HepG2 (cell line): Measurements from ENCODE around the gene SMIM14. TPM values are rescaled to one million over a fixed set of nuclear protein-coding genes. Genes with fewer than 3 reads are reported as not detected.

ENCODE experiments used
- ATAC-seq: fragments of 200-7000 bp; cut with Tn5 transposase; 3 replicates; pipeline ENCODE4 v1.9.1; 2020; ENCODE audit warnings: mild to moderate bottlenecking, moderate library complexity
- BruUV-seq: library from RNA; stranded (reverse); fragments of 400-500 nt; replicated peaks from 2 replicates; lab custom pipeline; 2021; lab: Mats Ljungman, UMichigan
- CTCF ChIA-PET: fragments of 300-600 bp; formaldehyde crosslinking; extraction: SDS; loops from one replicate; lab custom pipeline; 2021; ENCODE audit warnings: low total read pairs, inconsistent platforms, low intra/inter-chr PET ratio; lab: Yijun Ruan, JAX
- POLR2A ChIA-PET: fragments of 350-600 bp; sonication (Branson Sonifier 250); formaldehyde crosslinking; loops from one replicate; lab custom pipeline; 2020; ENCODE audit warnings: antibody characterized with exemption, inconsistent platforms; lab: Yijun Ruan, JAX
- DNase-seq: peaks from one replicate; pipeline ENCODE4 v3.0.0-alpha.2; 2015; ENCODE audit warnings: low spot score
- FAIRE-seq: peaks from 3 replicates; lab custom pipeline; 2011; peaks lifted over from hg19 to GRCh38; lab: Jason Lieb, UNC
- H2AFZ ChIP-seq: one replicate; pipeline ENCODE4 v1.6.1; 2011; ENCODE audit warnings: low read length, inconsistent platforms
- H3K27ac ChIP-seq: fragments of 300-600 bp; 3 replicates; pipeline ENCODE4 v1.8.0; 2011; ENCODE audit warnings: mixed run types, mild to moderate bottlenecking, mixed read lengths, low read length, inconsistent platforms; ENCODE audit not compliant: insufficient read depth; ENCODE audit errors: extremely low read length
- H3K27me3 ChIP-seq, 2 experiments: fragments of 200-600 bp in 1 of 2; 2 replicates in 1 of 2; 3 replicates in 1 of 2; pipeline versions ENCODE4 v1.6.0 to v1.8.0; 2011; ENCODE audit warnings: low read length in 2 of 2, mild to moderate bottlenecking in 2 of 2, moderate library complexity in 2 of 2, inconsistent platforms in 1 of 2; ENCODE audit not compliant: insufficient read depth in 2 of 2, control insufficient read depth in 1 of 2
- H3K36me3 ChIP-seq, 2 experiments: fragments of 200-600 bp in 1 of 2; replicated peaks in 1 of 2; 2 replicates in 1 of 2; 3 replicates in 1 of 2; pipeline versions ENCODE4 v1.5.1 to v1.8.0; 2011; ENCODE audit warnings: low read length in 2 of 2, inconsistent platforms in 1 of 2; ENCODE audit not compliant: insufficient read depth in 2 of 2, control insufficient read depth in 1 of 2
- H3K4me1 ChIP-seq: 2 replicates; pipeline ENCODE4 v1.5.1; 2012; ENCODE audit warnings: low read length, inconsistent platforms; ENCODE audit not compliant: insufficient read depth
- H3K4me2 ChIP-seq: 2 replicates; pipeline ENCODE4 v1.6.0; 2011; ENCODE audit warnings: low read depth, low read length, inconsistent platforms
- H3K4me3 ChIP-seq, 3 experiments: fragments of 200-600 bp in 1 of 3; sonication (generic), shearing (Covaris generic) in 1 of 3; replicated peaks in 1 of 3; 2 replicates each; pipeline ENCODE4 v1.5.1; 2011 to 2016; ENCODE audit warnings: low read length in 3 of 3, inconsistent platforms in 2 of 3, low read depth in 2 of 3, mild to moderate bottlenecking in 2 of 3, control low read depth in 1 of 3, mixed read lengths in 1 of 3; ENCODE audit not compliant: insufficient read depth in 1 of 3
- H3K79me2 ChIP-seq: one replicate; pipeline ENCODE4 v1.6.1; 2011; ENCODE audit warnings: low read length, inconsistent platforms; ENCODE audit not compliant: insufficient read depth
- H3K9ac ChIP-seq: 2 replicates; pipeline ENCODE4 v1.6.0; 2011; ENCODE audit warnings: mild to moderate bottlenecking, low read depth, low read length, inconsistent platforms; ENCODE audit not compliant: insufficient read depth
- H3K9me3 ChIP-seq: 2 replicates; pipeline ENCODE4 v1.5.1; 2012; ENCODE audit warnings: mild to moderate bottlenecking, low read length
- H4K20me1 ChIP-seq: 2 replicates; pipeline ENCODE4 v1.6.0; 2011; ENCODE audit warnings: inconsistent platforms, mild to moderate bottlenecking, low read length, moderate library complexity; ENCODE audit not compliant: insufficient read depth
- CBX2 ChIP-seq, 2 experiments: fragments of 200-600 bp in 1 of 2; sonication (generic); formaldehyde crosslinking in 1 of 2; IDR thresholded peaks; 2 replicates each; pipeline versions ENCODE4 v1.7.0 to v1.8.1; 2018 to 2022; ENCODE audit warnings: low read depth in 2 of 2, low read length in 1 of 2, mild to moderate bottlenecking in 1 of 2, missing genetic modification reagents in 1 of 2
- ELK4 ChIP-seq: sonication (generic); formaldehyde crosslinking; IDR thresholded peaks from 2 replicates; pipeline ENCODE4 v1.9.0; 2021; ENCODE audit warnings: missing genetic modification reagents, borderline replicate concordance
- KAT8 ChIP-seq: IDR thresholded peaks from 2 replicates; pipeline ENCODE4 v1.6.1; 2016; ENCODE audit warnings: missing genetic modification reagents, missing compliant biosample characterization
- KDM5B ChIP-seq: sonication (generic); formaldehyde crosslinking; IDR thresholded peaks from 2 replicates; pipeline ENCODE4 v1.4.0; 2020; ENCODE audit warnings: missing genetic modification reagents, mild to moderate bottlenecking, borderline replicate concordance
- PRPF4 ChIP-seq: fragments of 200-400 bp; formaldehyde crosslinking; IDR thresholded peaks from 2 replicates; pipeline ENCODE4 v1.6.1; 2016; ENCODE audit warnings: low read length, low read depth; ENCODE audit not compliant: poor library complexity, severe bottlenecking
- RAD21 ChIP-seq: fragments of 450-650 bp; formaldehyde crosslinking; IDR thresholded peaks from 2 replicates; pipeline ENCODE4 v1.5.0; 2020; ENCODE audit warnings: mild to moderate bottlenecking
- RBAK ChIP-seq: sonication (generic); formaldehyde crosslinking; IDR thresholded peaks from 2 replicates; pipeline ENCODE4 v1.5.1; 2020; ENCODE audit warnings: mild to moderate bottlenecking, missing genetic modification reagents
- TP53 ChIP-seq: sonication (generic); formaldehyde crosslinking; conservative IDR thresholded peaks from 2 replicates; pipeline ENCODE4 v1.4.0; 2020; ENCODE audit warnings: missing genetic modification reagents
- ZNF607 ChIP-seq: sonication (generic); formaldehyde crosslinking; IDR thresholded peaks from 2 replicates; pipeline ENCODE4 v1.5.1; 2020; ENCODE audit warnings: missing genetic modification reagents, mild to moderate bottlenecking, borderline replicate concordance
- ZNF710 ChIP-seq: sonication (generic); formaldehyde crosslinking; IDR thresholded peaks from 2 replicates; pipeline ENCODE4 v1.5.0; 2020; ENCODE audit warnings: mild to moderate bottlenecking, missing genetic modification reagents, borderline replicate concordance
- in situ Hi-C: cut with HindIII; loops from 2 replicates; pipeline ENCODE4 v1.10.0; 2017; ENCODE audit warnings: low pct_unique_long_range_greater_than_20kb; ENCODE audit not compliant: extremely low pct_ligation_motif_present
- intact Hi-C: fragments of 100-400 bp; cut with micrococcal nuclease; formaldehyde crosslinking; loops from one replicate; pipeline ENCODE4 v1.10.0; 2022; ENCODE audit not compliant: unreplicated experiment
- polyA plus RNA-seq, 8 experiments: library from polyadenylated mRNA; depleted of rRNA in 3 of 8; stranded (reverse) in 7 of 8; unstranded in 1 of 8; fragments of >200 nt; fragmentation: Illumina TruSeq in 4 of 8; extraction: Trizol in 4 of 8; gene quantifications; 2 replicates each; pipeline versions ENCODE4 v1.2.1 to v1.2.3, GENCODE V29; 2011 to 2016; ENCODE audit warnings: low read depth in 4 of 8, missing spikeins in 1 of 8, mixed read lengths in 1 of 8; ENCODE audit not compliant: insufficient read depth in 1 of 8
- total RNA-seq, 5 experiments: library from RNA; depleted of rRNA; stranded (reverse); fragments of >200 nt; fragmentation: Illumina TruSeq; extraction: Trizol; gene quantifications; 2 replicates each; pipeline ENCODE4 v1.2.3, GENCODE V29; 2016; ENCODE audit warnings: low read depth in 1 of 5
- TF ChIP-seq, protein P1 (sequence below): sonication (generic); formaldehyde crosslinking; IDR thresholded peaks from 2 replicates; pipeline ENCODE4 v1.4.0; 2020; ENCODE audit warnings: missing genetic modification reagents

The SMIM14 gene
- total and polyA plus RNA-seq, 2 of the 13 experiments (the other 11 are each of a cell fraction or from before 2014, with no cell fraction given), result 16.3 to 28.1 TPM

DNA sequence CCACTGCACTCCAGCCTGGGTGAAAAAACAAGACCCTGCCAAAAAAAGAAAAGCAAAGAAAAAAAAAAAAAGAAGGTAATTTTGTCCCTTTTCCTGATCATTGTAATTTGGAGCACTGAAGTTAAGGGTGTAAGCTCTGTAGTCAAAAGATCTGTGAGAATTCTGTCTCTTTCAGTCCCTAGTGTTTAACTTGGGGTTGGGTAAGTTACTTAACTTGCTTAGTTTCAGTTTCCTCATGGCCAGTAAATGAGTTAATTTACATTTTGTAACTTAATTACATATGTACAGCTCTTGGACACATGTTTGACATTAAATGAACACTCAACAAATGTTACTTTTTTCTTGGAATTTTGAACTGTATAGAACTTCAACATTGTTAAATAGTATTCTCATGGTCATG is 48.3 kb upstream of the SMIM14 start:
- no peaks in the 10 kb centered on the region for H3K27me3 ChIP-seq
- intact Hi-C loops, result no loop called here
- H3K36me3 ChIP-seq, result no peaks in the 10 kb centered on the region
- ChIA-PET CTCF (no interaction called here), POLR2A (no interaction called here)
- no peaks in the 10 kb centered on the region for H3K9me3 ChIP-seq
- no peak overlapping the region for H3K4me3 ChIP-seq
- TF ChIP-seq RBAK, result no peak
- TF ChIP-seq CBX2 (IDR thresholded peaks at IDR 0.05; ENCODE audit: low read depth, low read length), result no peak
- TF ChIP-seq CBX2 (CRISPR knock-in tag; IDR thresholded peaks at IDR 0.05; ENCODE audit: low read depth), result no peak
- no peak for TF ChIP-seq ELK4 (CRISPR knock-in tag)
- no peak for TF ChIP-seq KAT8
- no peak for TF ChIP-seq RAD21 (CRISPR knock-in tag)
- TF ChIP-seq PRPF4, result no peak
- TF ChIP-seq KDM5B (CRISPR knock-in tag), result no peak
- TF ChIP-seq ZNF607 (CRISPR knock-in tag), result no peak
- no peak for TF ChIP-seq ZNF710
- TF ChIP-seq TP53 (CRISPR knock-in tag), result no peak
- TF ChIP-seq, protein P1, sequence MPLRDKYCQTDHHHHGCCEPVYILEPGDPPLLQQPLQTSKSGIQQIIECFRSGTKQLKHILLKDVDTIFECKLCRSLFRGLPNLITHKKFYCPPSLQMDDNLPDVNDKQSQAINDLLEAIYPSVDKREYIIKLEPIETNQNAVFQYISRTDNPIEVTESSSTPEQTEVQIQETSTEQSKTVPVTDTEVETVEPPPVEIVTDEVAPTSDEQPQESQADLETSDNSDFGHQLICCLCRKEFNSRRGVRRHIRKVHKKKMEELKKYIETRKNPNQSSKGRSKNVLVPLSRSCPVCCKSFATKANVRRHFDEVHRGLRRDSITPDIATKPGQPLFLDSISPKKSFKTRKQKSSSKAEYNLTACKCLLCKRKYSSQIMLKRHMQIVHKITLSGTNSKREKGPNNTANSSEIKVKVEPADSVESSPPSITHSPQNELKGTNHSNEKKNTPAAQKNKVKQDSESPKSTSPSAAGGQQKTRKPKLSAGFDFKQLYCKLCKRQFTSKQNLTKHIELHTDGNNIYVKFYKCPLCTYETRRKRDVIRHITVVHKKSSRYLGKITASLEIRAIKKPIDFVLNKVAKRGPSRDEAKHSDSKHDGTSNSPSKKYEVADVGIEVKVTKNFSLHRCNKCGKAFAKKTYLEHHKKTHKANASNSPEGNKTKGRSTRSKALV (CRISPR knock-in tag), result no peak
- H3K27ac ChIP-seq, result no peak overlapping the region
- in situ Hi-C loops, result no loop called here
- peak overlapping the region; percentile 8; the same call in 1 of the 2 replicates for H3K4me2 ChIP-seq
- no TSS peak for BruUV-seq
- peak overlapping the region; percentile 32 for H2AFZ ChIP-seq
- FAIRE-seq (no peak), DNase-seq (no peak), ATAC-seq (no peak; the same call in 2 of the 3 replicates)
- H3K4me1 ChIP-seq, result peaks cover 14% of the 10 kb centered on the region; the same call in 1 of the 2 replicates
- H3K9ac ChIP-seq, result no peak overlapping the region
- no peaks in the 10 kb centered on the region for H4K20me1 ChIP-seq
- H3K79me2 ChIP-seq, result no peaks in the 10 kb centered on the region
